SKM-1 (cell line): Measurements from ENCODE around the gene GDF15.

Experiments
- DNase-seq: peaks from one replicate; lab custom pipeline; 2025; ENCODE audit not compliant: unreplicated experiment; lab: John Stamatoyannopoulos, UW

The GDF15 gene

GRCh38 chr19:18430417-18431144 is 44.6 kb downstream of the GDF15 start:
- DNase-seq = no peak

- no peak for DNase-seq
These were observed 45.6 kb downstream of the GDF15 start for GRCh38 chr19:18431351-18432197.

DNA sequence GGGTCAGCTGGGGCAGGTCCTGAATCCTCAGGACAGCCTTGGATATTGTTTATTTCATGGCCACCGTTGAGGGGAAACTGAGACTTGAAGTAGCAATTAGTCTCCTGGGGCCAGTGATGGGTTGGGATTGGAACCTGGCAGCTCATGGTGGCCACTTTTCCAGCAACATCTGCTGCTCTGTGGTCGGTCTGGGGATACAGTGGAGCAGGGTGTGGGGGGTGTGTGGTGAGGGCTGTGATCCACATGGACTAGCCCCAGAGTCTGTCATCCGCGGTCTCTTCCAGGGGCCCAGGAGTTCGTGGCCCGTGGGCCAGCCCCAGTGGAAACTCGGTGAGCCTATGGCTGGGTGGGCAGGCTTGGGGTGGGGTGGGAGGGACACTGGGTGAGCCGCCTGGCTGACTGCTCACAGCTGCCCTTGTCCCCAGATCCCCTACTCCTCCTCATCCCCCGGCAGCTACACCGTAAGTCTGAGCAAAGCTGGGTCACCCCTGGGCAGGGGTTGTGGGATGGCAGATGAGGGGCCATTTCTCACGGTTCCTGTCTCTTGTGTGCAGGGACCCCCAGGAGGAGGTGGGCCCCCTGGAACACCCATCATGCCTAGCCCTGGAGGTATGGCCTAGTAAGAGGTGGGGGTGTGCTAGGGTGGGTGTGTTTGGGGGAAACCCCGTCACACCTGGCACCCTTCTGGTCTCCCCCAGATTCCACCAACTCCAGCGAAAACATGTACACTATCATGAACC is 46.5 kb downstream of the GDF15 start:
- DNase-seq = no peak

DNA sequence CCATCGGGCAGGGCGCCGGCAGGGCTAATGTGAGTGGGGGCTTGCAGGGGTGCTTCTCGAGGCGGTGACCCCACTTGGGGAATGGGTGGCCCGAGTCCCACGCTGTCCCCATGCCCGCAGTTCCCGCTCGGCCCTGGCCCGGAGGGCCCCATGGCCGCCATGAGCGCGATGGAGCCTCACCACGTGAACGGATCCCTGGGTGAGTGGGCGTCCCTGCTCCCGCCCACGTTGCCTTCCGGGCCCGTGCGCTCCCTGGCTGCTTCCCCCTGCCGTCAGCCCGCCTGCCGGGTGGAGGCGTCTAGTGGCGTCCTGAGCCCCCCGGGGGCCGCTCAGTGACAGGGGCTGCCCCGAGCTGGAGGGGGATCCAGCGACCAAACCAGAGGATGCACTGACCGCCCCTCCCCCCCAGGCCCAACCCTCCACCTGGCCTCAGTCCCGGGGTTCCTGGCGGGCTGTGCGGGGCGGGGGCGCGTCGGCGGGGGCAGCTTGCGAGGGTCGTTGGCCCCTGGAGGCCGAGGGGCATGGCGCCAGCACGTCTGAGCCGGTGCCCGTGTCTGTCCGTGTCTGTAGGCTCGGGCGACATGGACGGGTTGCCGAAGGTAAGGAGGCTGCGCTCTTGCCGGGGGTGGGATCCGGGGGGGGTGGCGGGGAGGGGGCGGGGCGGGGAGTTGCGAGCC is 47.2 kb downstream of the GDF15 start:
- DNase-seq = no peak

DNA sequence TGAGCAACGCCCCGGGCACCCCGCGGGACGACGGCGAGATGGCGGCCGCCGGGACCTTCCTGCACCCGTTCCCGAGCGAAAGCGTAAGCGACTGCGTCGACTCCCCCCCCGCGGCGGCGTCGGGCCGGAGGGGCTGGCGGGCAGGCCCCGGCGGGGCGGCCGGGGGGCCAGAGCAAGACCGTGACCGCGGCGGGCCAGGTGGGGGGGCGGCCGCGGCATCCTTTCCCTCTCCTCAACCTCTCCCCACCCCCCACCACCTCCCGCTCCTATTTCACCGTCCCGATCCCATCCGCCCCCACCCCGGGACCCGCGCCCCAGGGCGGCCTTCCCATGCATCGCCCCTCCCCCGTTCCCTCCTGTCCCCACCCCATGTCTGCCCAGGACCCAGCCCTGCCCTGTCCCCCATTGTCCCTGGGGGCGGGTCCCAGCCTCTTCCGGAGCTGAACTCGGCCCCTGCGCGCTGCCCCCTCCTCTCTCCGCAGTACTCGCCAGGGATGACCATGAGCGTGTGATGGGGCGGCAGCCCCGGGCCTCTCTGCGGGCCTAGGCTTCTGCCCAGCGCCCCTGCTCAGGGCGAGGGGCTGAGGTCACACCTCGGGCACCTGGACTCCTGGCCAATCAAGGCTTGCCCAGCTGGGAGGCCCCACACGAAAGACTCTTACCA is 47.9 kb downstream of the GDF15 start:
- no peak for DNase-seq

- DNase-seq = no peak
These were observed 48.6 kb downstream of the GDF15 start for GRCh38 chr19:18434411-18435175.

DNA sequence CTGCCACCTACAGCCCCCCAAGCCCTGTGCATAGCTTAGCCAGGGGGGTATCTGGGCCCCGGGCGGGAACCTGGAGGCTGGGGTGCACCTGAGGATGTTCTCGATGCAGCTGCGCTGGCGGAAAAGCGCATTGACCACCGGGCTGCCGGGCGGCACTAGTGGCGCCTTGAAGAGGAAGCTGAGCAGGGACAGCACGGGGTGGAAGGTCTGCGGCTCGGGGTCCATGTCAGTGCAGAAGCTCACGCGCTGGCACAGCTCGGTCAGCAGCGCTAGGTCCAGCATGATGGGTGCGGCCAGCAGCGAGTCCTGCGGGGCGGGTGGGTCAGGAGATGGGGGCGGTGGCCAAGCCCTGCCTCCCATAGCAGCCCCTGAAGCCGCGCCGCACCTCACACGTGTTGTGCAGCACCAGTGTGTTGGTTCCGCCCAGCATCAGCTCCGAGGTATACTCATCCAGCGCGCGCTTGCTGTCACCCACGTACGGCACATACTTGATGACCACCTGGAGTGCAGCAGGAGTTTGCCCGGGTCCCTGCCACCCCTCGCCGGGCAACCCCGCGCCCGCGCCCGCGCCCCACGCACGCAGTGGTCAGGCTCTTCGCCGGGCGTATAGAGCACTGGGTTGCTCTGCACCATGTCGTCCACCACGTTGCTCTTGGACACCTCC is 49.4 kb downstream of the GDF15 start:
- no peak for DNase-seq

DNA sequence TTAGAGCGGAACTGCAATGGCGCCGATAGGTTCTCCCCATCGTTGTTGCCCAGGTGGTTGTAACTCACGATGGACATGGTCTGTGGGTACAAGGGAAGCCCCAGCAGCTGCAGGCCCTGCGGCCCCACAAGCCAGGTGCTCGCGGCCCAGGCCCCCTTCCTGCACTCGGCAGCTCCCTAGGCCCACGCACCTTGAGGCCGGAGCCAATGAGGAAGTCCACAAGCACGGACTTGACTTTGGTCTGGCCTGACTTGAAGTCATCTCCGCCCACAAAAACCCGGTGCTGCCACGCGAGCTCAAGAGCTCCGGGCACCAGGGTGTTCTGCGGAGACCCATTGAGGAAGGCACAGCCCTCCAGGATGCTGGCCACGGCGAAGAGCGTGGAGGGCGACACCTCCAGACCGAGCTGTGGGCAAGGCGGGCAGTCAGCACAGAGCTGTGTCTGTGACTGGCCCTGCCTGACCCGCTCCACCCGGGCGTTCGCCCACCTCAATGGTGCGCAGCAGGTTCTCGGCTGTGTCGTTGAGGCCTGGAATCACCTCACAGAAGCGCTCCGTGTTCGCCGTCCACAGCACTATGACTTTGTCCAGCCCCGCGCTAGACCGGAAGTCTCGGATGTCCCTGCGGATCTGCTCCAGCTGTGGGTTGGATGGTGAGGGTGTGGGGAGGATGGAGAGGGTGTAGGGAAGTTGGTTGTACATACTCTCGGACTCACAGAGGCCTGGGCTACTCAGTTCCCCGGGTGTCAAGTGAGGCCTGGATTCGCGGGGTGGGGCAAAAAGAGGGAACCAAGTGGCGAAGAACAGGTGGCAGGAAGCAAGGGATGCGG is 50.1 kb downstream of the GDF15 start:
- DNase-seq = no peak

DNA sequence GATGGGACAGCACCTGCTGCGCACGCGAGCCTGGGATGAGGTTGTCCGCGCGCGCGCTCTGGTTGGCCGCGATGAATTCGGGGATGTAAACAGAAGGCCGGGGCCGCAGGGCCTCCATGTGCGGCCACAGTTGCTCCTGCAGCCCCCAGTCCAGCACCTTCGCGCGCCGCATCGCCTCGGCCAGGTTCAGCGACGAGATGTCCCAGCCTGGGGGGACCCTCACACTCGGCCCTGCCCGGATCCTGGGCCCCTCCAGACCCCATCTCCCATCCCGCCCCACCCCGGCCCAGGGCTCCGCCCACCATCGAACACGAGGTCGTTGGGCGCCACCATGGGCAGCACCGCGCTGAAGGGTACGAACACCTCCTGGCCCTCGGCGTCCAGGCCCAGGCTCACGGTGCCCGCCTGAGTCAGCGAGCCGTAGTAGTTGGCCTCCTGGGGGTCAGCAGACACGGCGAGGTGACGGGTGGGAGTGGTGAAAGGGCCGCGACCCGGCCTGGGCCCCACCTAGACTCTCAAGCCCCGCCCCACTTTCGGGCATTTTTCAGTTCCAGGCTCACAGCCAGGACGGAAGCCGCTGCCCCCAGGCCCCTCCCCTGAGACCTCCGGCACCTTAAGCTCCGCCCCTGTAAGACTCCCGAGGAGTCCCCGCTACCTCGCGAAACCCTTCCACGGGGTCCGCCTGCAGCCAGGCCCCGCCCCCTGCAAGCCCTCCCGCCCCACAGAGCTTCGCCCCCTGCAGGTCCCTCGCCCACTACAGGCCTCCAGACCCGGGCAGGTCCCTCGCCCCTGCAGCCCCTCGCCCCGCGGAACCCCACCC is 50.9 kb downstream of the GDF15 start:
- DNase-seq = no peak

DNA sequence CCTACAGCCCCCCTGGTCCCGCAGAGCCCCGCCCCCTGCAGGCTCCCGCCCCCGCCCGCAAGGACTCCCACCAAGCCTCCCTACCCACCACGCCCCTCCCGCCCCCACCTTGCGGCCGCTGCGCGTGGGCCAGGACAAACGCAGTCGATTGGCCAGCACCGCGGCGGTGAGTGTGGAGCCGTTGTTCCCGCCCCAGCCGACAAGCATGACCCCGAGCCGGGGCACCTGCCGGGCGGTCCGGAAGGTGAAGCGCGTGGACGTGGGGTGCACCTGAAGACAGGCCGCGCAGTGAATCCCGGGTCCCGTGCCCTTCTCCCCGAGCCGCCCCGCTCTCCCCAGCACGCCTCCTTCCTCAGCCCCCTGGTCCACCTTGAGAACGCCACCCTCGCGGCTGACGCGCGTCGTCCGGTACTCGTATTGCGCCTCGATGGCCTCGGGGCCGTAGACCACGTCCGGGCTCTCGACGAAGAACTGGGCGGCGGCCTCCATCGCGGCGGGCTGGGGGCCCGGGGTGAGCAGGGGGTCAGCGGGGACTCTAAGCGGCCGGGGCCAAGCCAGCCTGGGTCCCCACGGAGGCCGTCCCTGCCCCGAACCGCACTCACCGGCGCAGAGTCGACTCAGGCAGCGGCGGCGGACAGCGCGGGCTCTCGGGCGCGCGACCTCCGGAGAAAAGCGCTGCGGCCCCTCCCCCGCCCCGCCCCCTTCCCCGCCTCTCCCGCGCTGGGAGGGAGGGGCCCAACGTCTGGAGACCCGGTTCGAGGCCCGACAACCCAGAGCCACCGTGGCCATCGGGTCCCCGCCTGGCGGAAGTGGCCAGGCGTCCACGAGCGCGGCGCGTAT is 51.8 kb downstream of the GDF15 start, which contains the start of gene ISYNA1:
TSS of gene ISYNA1 (minus strand) at position 643 of the 840 bp plus-strand sequence. CDS start at position 489, 154 bp downstream.
- no peak for DNase-seq

GRCh38 chr19:18438331-18439024 is 52.5 kb downstream of the GDF15 start:
- DNase-seq = no peak
